Urothelium cell line (cell line): ENCODE measurements around the gene NCOR1.

Experiments
- DNase-seq: peaks from one replicate; pipeline ENCODE4 v3.0.0; 2011; ENCODE audit warnings: low spot score, mixed read lengths
- FAIRE-seq: peaks from 2 replicates; lab custom pipeline; 2011; peaks lifted over from hg19 to GRCh38; lab: Jason Lieb, UNC

The NCOR1 gene

GRCh38 chr17:15981646-15982580, 233.4 kb downstream of the NCOR1 start:
- DNase-seq (no peak), FAIRE-seq (no peak)

DNA sequence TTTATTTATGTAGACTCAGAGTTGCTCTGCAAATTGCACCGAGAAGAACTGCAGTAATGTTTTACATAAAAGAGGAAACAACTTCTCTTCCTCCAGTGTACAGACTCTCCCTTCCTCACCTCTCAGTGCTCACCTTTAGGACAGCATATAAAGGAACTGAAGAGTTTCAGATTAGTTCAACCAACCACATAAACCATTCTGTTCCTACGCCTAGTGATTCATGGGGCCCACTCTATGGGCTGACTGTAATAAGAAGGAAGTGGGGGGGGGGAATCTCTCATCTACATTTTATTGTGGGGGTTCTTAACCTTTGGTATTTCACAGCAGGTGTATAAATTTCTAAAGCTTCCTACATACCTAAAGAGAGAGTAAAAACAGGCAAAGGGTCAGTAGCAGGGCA, 234.1 kb downstream of the NCOR1 start:
- FAIRE-seq (no peak), DNase-seq (no peak)
